Measurements from ENCODE around the gene FAM53B. TPM values are rescaled to one million over a fixed set of nuclear protein-coding genes. Genes with fewer than 3 reads are reported as not detected.

Gene FAM53B
- total RNA-seq, 1 experiment from 2014 or later, result 8.7 TPM

GRCh38 chr10:124578231-124579010 is 165.8 kb downstream of the FAM53B start:
- DNase-seq (ENCODE audit: low spot score), result no peak

DNA sequence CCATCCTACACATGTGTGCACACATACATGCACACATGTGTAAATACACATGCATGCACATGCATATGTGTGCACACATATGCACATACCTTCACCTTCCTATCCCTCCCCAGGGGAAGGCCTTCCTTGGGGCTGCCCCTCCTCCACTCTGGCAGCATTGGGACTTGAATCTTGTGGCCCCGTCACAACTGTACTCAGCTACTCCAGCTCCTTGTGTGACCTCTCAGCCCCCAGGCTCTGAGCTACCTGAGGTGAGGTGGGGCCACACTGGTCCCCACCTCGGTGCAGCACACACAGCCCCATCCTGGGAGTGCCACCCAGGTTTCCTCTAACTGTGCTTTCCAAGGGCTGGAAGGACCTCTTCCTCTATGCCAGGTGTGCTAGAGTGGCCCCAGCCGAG is 166.5 kb downstream of the FAM53B start:
- no peak for DNase-seq (ENCODE audit: low spot score)

GRCh38 chr10:124576526-124577420 is 167.4 kb downstream of the FAM53B start:
- DNase-seq (ENCODE audit: low spot score), result no peak

DNA sequence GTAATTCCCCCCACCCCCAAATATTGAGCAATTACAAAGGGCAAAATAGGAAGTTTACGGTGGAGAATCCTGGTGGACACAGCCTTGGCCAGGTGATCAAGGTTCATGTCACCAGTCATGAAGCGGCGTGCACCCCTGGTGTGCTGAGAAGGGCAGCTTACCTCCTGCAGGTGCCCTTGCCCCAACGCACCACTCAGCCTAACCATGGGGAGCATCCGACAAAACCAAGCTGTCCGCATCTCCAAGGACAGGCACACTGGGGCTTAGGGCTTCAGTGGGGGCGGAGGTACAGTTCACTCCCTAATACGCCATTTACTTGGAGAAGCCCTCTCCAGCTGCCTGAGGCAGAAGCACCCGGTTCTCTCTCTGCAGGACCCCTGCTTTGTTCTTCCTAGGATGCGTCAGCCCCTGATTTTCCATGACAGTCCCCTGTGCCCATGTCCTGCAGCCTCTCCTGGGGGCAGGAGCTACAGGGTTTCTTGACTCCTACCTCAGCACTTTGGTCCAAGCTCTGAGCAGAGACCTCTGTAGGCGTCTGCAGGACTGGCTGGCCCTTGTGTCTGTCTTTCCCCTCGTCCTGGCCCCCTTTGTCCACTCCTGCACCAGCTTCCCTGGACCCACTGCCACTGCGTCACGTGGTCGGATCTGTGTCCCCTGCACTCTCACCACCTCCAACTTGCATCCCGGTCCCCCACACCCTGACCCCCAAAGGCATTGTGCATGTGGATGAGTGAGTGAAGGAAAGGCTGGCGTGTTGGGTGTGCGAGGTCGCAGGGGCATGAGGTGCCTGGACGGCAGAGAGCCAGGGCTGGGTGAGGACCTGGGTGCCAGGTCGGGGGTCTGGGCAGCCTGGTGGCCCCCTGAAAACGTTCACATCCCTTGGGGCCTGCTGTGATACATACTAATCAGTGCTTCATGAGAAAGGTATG is 168.8 kb downstream of the FAM53B start:
- DNase-seq (ENCODE audit: low spot score), result no peak

GRCh38 chr10:124574456-124575070 is 169.6 kb downstream of the FAM53B start:
- no peak for DNase-seq (ENCODE audit: low spot score)

- DNase-seq (ENCODE audit: low spot score), result no peak
Measured at GRCh38 chr10:124573726-124574455, 170.3 kb downstream of the FAM53B start.

- DNase-seq (ENCODE audit: low spot score), result no peak
Measured at GRCh38 chr10:124572751-124573150, 171.4 kb downstream of the FAM53B start.

DNA sequence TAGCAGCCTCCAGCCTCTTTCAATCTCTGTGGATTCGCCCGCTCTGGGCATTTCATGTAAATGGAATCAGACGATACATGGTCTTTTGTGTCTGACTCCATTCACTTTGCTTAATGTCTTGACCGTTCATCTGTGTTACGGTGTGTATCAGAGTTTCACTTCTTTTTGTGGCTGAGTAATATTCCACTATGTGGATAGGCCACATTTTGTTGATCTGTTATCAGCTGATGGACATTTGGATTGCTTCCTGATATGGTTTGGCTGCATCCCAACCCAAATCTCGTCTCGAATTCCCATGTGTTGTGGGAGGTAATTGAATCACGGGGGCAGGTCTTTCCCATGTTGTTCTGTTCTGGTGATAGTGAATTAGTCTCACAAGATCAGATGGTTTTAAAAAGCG is 173.5 kb downstream of the FAM53B start:
- DNase-seq (ENCODE audit: low spot score), result no peak

DNA sequence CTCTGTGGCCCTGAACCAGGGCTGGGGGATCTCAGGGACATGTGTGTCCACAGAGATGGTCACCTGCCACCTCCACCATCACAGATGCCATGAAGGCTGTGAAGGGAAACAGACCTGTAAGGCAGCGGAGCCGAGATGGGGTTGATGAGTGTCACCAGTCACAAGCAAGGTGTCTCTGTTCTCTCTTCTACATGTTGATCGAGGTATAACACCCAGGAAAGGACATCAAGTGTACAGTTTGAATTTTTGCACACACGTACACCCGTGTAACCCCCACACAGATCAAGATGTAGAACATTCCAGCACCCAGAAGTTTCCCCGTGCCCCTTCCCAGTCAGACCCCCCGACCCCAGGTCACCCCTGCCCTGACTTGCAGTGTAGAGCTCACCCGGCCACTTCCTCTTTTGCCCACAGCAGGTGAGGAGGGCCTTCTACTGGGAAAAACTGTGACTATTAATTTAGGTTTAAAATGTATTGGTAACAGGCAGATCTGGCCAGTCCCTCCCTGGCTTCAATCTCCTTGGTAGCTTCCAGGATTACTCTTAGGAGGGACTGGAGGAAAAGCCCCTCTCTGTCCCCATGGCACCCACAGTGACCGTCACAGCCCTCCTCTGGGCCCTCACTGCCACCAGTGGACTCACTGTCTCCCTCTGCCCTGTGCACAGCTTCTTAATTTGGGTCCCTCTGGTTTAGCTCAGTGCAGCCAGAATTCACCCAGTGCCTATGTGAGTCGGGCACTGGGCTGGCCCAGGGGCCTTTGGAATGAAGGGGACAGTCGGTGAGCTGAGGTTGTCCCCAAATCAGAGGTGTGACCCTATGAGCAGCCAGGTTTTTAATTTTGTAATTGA is 174.3 kb downstream of the FAM53B start:
- DNase-seq (ENCODE audit: low spot score), result no peak

Other genes with a start within 250 kb of the FAM53B start
- 33.1 and 39.8 TPM in 2 replicates for gene EEF1AKMT2, start 47.5 kb upstream of the FAM53B start, total RNA-seq (2014; rRNA removed; shearing (Covaris generic))
- 13.7 and 15.7 TPM in 2 replicates for gene ABRAXAS2, start 57.4 kb upstream of the FAM53B start, total RNA-seq (2014; rRNA removed; shearing (Covaris generic))
- 12.3 and 13.8 TPM in 2 replicates for gene ZRANB1, start 197.7 kb upstream of the FAM53B start, total RNA-seq (2014; rRNA removed; shearing (Covaris generic))

Data from A172 (cell line).